NK-92 (cell line): Measurements from ENCODE around the gene IL21.
"Not testable (repeated sequence)": the region's sequence is repeated elsewhere in the genome, so short reads cannot be mapped to it uniquely, and the experiment has no call there.

Source experiments
- DNase-seq: peaks from one replicate; lab custom pipeline; 2025; ENCODE audit not compliant: unreplicated experiment; lab: John Stamatoyannopoulos, UW

IL21 gene

DNA sequence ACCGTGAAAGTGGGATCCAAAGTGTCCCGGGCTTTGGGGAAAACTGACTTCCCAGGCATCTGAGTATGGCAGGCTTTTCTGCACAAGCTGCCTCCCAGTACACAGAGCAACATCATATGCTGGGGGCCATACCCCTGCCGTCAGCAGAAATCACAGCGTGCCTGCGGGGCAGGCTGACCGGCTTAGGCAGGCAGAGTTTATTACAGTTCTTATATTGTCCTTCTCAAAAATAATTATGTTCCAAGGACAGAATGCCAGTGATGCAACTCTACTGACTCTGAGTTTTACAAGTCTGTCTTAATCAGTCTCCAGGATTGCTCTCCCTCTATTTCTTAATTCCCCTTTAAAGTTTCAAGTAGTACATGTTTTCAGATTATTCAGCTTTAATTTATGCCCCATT lies 37.0 kb downstream of the IL21 start:
- no peak for DNase-seq

DNA sequence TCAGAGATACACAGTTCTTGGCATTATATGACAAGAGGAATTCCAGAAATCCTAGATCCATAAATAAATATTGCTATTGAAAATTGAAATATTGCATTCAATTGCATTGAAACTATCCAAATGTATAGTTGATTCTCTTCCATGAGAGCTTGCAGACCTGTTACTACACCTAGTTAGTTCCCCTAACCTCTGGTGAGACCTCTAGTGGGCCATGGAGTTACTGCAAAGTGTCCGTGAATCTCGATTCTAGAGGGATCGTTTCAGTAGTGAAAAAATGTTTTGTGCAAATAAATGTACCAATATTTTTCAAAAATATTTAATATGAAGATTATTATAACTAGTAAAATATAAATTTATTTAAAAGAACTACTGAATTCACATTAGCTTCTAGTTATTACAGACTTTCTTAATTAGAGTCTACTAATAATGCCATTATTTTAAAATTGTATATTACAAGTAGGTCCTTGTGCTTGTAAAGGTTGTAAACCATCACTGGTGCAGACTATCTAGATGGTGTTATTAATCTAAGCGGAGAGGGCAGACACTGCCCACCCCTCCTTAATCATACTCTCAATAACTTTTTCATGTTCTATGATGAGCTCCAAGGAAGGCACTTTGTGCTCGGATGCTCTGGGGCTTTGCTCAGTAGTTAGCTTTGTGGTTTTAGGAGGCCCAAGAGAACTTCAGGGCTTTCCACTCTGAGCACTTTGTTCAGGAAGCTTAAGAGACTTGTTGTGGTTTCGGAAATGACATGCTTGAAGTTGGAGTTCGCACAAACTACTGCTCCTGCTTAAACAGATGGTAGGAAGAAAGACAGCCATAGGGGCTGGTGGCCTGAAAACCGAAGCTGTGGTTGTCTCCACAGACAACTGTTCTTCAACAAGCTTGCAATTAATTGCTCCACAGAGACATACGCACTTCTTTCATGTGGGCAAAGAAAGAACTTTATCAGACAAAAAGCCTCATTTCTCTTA lies 42.8 kb downstream of the IL21 start:
- DNase-seq, result no peak

DNA sequence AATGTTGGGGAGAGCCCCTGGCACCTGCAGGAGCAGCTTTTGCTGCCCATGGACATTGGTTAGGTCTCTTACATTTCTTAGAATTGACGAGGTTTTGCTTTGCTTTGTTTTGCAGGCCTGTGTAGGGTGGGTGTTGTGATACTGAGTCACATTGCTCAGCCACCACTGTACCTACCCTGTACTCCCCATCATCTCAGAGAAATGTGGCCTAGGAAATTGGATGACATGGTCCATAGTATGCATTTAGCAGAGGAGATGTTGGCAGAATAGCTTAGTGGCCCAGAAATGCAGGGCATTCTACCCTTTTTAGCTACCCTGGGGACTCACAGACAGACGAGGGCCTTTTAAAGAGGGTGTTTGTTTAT lies 43.7 kb downstream of the IL21 start:
- no peak for DNase-seq

DNA sequence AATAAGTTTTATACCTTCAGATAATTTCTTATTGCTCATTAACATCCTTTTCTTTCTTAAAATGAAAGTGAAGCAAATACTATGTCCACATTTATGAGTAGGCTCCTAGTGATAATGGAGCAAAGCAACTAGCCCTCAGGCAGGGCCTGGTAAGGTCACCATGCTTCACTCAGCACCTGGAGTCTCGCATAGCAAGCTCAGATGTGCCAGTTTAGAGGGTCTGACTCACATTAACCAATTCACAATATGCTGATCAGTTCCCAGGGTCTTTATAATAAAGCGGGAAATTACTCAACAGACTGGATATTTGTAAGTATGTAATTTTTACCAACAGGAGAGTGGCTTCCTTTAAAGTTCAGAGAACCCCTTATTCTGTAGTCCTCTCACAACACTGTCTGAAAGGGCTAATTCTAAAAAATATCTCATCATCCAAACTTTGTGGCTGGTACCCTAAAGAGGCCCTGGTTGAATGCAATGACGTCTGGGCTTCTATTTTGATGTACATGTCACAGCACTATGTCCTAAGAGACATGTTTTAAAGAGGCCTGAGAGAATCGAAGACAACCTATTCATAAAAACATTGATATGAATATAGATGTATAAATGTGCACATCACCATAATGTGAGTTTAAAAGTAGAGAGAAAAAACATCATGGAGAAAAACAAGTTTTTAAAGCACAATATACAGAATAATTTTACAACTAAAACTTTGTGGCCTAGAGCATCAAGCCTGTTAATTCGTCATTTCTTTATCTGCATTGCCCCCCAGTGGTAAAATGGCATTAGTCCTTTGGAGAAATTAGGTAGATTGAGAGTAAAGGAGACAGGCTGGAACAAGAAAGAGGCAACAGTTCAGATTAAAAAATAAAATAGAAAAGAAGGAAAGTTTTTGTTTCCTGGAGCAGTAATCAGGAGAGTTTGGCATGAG lies 44.3 kb downstream of the IL21 start:
- no peak for DNase-seq

DNA sequence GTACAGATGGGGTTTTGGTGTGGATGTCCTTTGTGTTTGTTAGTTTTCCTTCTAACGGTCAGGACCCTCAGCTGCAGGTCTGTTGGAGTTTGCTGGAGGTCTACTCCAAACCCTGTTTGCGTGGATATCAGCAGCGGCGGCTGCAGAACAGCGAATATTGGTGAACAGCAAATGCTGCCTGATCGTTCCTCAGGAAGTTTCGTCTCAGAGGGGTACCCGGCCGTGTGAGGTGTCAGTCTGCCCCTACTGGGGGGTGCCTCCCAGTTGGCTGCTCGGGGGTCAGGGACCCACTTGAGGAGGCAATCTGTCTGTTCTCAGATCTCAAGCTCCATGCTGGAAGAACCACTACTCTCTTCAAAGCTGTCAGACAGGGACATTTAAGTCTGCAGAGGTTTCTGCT lies 46.5 kb downstream of the IL21 start:
- DNase-seq, result not testable (repeated sequence)

DNA sequence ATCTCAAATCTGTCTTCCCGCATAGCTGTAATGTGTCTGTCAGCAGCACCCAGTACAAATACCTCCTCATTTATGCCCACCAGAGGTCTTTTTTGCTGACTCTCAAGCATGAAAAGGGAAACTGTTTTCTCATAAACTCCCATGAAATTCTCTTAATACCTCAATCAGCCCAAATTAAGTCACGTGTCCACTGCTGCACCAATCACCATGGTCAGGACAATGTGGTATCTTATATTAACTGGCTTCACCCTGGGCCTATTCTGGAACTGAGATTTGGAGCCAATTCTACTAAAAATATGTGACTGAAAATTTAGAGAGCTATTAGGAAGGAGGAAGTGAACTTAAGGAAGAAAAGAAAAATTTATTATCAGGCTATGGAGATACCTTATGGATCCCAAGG lies 58.4 kb downstream of the IL21 start:
- no peak for DNase-seq
